HK-2 (cell line): ENCODE data around the gene WDR64.
"Not testable (repeated sequence)": the region's sequence is repeated elsewhere in the genome, so short reads cannot be mapped to it uniquely, and the experiment has no call there.

Source experiments
- DNase-seq: peaks from one replicate; pipeline ENCODE4 v3.0.0-alpha.2; 2018; ENCODE audit not compliant: unreplicated experiment

WDR64 gene

GRCh38 chr1:241701483-241702295 lies 49.6 kb downstream of the WDR64 start:
- no peak for DNase-seq

DNA sequence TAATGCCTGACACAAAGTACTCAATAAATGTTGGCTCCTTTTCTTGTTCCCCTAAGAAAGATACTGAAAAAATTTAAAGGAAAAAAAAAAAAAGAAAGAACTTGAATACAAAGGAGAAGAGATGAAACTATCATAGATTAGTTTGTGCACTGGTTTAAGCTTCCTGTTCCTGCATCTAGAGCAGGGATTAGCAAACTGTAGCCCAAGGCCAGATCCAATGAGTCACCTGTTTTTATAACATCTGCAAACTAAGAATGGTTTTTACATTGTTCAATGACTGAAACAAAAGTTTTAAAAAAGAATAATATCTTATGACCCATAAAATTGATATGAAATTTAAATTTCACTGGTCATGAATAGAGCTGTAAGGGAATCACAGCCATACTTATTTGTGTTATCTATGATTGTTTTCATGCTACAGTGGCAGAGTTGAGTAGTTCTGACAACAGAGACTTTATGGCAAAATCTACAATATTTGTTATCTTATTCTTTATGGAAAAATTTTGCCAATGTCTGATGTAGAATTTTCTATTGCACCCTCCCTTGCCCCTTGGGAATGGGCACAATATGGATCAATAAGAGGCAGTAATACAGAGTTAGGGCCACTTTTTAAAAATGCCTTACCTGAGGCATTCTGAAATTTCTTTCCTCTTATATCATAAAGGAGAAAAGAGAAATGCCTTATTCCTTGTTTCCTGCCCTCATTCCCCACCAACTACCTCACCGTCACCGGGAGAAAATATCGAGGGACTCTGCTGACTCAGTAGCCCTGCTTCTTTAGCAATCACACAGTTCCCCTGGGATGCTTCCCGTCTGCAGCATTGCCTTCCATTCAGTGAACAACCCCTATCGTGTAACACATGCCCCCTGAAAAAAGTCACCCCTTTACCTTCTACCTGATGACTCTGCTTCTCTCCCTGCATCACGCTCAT lies 50.6 kb downstream of the WDR64 start:
- no peak for DNase-seq

DNA sequence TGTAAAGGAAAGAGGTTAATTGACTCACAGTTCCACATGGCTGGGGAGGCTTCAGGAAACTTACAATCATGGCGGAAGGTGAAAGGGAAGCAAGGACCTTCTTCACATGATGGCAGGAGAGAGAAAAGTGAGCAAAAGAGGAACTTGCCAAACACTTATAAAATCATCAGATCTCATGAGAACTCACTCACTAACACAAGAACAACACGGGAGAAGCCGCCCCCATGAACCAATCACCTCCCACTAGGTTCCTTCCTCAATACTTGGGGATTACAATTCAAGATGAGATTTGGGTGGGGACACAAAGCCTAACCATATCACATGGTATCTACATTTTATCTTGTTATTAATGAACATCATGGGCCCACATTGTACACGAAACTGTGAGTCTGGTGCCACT lies 51.7 kb downstream of the WDR64 start:
- DNase-seq = not testable (repeated sequence)

DNA sequence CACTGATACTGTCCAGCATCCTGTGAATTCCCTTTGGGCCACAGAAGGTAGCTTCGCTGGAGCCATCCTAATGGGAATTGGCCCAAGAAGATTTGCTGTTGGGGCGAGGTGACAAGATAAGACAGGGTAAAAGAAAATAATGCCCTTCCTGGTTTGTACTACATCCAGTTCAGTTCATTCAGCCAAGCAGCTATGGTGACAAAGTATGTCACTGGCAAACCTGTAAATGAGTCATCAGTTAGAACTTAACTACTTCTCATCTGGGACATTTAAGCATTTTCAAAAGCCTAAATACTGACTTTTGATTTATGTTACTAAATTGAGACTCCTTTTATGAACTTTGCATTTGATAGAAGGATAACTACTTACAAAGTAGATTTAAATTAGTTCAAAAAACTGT lies 54.2 kb downstream of the WDR64 start:
- no peak for DNase-seq

DNA sequence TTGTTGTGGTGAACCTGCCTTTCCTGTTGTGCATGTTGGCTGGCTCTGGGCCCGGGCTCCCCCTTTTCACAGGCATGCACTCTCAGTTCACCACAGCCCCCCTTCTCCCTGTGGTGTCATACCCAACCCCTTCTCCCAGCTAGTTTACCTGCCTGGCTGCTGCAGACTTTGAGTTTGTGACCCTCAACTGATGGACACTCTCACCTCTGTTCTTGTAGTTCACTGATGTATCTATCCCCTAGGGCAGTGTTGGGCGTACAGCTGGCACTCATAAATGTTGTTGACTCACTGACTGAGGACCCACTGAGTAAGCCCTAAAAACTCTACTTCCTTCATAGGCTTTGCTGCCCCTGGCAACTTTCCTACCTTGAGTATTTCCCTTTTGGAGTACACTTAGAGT lies 54.9 kb downstream of the WDR64 start:
- DNase-seq = no peak

DNA sequence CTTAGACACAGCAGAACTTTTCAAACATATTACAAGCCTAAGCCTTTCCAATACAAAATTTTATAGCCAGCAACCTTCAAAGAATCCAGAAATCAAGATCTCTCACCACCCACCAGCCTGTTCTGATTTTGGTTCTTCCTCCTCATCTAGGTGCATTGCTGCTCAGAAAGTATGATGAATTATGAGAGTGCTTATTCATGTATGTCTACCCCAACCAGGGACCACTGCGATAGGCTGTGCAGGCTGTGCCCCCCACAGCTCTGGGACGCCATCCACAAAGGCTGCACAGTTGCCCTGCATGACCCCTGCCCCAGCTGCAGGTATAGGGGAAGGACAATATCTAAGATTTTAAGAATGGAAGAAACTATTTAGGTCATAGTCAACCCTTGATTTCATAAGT lies 55.4 kb downstream of the WDR64 start:
- DNase-seq = no peak

DNA sequence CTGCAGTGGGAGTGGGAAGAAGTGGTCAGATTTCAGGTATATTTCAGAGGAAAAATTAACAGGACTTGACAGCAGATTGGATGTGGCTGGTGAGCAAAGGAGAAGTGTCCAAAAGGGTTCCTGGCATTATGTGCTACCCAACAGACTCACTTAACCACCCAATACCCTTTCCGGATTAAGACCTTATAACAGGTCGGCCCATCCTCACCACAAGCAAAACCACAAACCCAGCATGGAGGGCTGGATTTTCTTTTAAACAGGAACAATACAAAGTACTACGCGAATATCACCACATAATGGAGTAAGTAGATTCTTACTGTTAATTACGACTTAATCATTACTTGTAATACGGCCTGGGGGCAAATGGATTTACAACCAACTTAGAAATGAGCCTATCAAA lies 59.2 kb downstream of the WDR64 start:
- DNase-seq = no peak

DNA sequence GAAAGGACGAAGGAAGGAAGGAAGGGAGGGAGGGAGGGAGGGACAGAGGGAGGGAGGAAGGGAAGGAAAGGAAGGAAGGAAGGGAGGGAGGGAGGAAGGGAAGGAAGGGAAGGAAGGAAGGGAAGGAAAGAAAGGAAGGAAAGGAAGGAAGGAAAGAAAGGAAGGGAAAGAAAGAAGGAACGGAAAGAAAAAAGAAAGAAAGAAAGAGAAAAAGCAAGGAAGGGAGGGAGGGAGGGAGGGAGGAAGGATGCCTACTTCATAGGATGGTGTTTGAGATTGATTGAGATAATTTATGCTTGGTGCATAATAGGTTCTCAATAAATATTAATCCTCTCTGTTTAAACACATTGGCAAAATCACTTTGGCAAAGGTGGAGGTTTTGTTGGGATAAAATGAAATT lies 61.2 kb downstream of the WDR64 start:
- DNase-seq = no peak

DNA sequence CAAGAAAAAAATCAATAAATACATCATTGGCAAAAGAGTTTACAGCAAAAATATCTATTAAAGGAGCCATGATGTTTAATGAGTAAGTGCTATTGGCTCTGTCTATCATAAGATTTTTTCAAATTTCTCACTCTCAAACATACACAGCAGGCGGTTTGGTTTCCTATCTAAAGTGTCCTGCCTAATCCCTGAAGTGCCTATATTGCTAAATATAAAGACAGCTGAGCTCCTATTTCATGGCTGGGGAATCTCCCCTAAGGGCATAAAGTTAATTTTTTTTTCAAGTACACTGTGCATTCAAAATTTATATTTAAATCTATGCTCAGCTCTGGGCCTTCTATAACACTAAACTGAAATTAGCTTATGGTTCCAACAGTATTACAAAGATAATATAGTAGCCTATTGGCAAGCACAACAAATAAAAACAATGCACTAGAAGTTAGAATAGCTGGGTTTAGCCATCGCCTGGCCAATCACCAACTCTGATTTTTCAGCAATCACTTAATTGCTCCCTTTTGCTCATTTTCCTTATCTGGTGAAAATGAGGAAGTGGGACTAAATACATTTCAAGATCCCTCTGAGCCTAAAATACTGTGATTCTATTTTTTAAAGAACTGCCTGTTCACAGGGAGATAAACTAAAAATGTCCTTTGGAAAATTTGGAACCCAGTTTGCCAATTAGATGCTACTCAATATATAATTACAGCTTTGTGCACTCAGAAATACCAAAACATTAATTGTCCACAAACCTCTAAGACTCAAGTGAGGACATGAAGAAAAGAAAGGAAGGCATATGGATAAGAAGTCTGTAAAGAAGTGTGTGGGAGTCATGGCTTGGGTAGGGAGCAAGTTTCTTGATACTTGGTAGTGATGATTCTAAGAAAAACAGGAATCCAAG lies 62.5 kb downstream of the WDR64 start:
- no peak for DNase-seq

GRCh38 chr1:241715435-241715834 lies 63.4 kb downstream of the WDR64 start:
- no peak for DNase-seq

DNA sequence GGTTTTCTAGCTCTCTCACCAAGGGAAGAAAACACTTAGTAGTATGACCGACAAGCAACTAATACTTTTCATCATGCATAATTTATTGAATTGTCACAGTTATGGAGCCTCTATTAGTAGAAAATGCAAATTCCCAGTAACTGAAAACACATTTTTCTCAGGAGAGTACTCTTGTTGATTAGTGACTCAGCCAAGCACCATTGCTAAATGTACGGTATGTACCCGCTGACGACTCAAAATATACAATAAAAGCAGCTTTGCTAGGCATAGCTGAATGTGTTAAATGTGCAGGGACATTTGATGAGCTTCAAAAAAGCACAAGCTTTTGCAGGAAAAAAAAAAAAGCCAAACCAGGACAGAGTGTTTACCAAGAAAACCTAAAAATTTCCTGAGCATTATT lies 63.9 kb downstream of the WDR64 start:
- DNase-seq = no peak

DNA sequence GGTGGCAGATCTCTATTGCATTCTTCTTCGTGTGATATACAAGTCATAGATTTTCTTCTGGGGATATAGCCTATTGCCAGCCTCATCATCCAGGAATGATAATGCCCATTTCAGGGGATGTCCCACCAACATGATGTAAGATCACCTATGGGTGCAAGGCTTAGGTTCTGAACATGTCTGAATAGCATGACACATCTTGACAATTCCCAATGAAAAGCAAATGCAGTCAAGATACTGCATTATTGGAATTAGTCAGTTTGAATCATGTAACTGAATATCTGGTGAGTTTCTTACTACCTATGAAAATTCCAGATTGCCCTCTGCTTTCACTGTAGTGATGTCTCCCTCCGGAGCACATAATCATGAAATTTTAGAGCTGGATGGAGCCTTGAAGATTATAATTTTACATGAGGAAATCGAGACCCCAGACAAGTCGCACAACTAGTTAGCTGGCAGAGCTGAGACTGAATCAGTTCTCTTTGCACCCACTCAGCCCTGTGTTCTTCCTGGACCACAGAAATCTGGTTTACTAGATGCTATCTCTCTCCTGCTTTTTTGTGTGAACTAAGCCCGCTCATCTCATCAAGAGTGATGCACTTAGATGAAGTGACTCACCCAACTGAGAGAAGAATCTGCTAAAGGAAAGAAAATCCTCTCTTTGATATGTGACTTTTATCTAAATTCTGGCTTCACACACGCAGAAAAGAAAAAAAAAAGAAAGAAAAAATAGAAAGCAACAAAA lies 65.0 kb downstream of the WDR64 start:
- DNase-seq = no peak

DNA sequence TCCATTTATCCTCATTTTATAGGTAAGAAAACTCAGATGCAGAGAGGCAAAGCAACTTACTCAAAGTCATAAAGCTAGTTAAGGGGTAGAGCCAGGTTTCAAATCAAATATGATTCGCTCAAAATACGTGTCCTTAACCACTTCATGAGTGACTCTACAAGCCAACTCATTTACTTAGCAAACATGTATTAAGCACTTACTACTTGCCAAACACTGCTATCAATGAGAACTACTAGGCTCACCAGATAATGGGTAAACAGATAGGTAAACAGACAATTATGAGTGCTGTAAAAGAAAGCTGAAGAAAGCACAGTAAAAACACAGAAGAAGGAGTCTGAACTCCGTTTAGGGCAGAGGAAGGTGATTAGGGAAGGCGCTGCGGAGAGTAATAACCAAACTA lies 65.9 kb downstream of the WDR64 start:
- no peak for DNase-seq

GRCh38 chr1:241721011-241721410 lies 68.9 kb downstream of the WDR64 start:
- DNase-seq = no peak

GRCh38 chr1:241722947-241723346 lies 70.9 kb downstream of the WDR64 start:
- no peak for DNase-seq

GRCh38 chr1:241724741-241725356 lies 72.8 kb downstream of the WDR64 start:
- no peak for DNase-seq

GRCh38 chr1:241730031-241730430 lies 78.0 kb downstream of the WDR64 start:
- no peak for DNase-seq

GRCh38 chr1:241733899-241734298 lies 81.8 kb downstream of the WDR64 start:
- no peak for DNase-seq

DNA sequence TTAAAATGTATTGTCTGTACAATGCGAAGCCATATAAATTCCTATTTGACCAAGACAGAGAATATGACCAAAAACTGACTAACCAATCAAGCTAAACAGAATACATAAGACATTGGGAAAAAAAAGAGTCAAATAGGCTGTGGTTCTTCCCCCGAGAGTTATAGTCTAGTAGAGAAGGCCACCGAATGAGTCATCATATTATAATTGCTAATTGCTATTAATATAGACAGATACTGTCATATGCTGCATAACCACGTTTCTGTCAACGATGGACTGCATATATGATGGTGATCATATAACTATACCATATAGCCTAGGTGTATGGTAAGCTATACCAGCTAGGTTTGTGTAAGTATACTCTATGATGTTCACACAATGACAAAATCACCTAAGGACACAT lies 82.5 kb downstream of the WDR64 start:
- no peak for DNase-seq

DNA sequence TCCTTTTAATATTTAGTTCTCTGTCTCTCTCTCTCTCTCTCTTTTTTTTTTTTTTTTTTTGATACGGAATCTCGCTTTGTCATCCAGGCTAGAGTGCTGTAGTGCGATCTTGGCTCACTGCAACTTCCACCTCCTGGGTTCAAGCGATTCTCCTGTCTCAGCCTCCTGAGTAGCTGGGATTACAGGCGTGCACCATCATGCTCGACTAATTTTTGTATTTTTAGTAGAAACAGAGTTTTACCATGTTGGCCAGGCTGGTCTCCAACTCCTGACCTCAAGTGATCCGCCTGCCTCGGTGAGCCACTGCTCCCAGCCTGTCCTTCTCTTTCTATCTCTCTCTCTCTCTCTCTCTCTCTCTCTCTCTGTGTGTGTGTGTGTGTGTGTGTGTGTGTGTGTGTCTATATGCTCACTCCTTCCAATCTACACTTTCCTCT lies 83.4 kb downstream of the WDR64 start:
- DNase-seq = not testable (repeated sequence)

DNA sequence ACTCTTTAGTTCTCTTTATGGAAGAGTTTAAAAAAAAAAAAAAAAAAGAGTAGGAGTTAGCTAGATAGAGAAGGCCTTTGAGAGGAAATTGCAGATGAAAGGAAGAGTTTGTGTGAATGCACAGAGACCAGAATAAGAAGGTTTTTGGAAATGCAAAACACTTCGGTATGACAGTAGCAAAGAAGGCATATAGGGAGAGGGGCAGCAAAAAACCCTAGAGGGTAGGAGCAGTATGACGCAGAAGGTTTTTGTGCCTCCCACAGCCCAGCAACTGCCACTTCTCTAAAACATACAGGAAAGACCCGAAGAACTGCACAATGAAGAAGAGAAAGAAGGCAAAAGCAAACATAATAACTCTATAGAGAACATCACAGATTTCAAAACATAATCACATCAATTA lies 84.3 kb downstream of the WDR64 start:
- DNase-seq = no peak
